Memory B cell (primary cell): ENCODE results near the gene MYO7A.

ENCODE experiments used
- ATAC-seq: fragments of 150-1000 bp; cut with Tn5 transposase; 2 replicates; pipeline ENCODE4 v1.10.0; 2021; ENCODE audit warnings: low read depth, mild to moderate bottlenecking, moderate library complexity
- DNase-seq, 2 donors: peaks; one replicate each; pipeline ENCODE4 v3.0.0; 2022; ENCODE audit warnings: low spot score in 2 of 2
- H3K27ac Mint-ChIP-seq: one replicate; pipeline ENCODE4 v1.8.0; 2022; ENCODE audit warnings: mild to moderate bottlenecking, moderate library complexity, mixed read lengths
- H3K27me3 Mint-ChIP-seq: one replicate; pipeline ENCODE4 v1.8.0; 2022; ENCODE audit warnings: mixed read lengths
- H3K36me3 Mint-ChIP-seq: one replicate; pipeline ENCODE4 v1.8.0; 2022; ENCODE audit warnings: mild to moderate bottlenecking, mixed read lengths
- H3K4me1 Mint-ChIP-seq: one replicate; pipeline ENCODE4 v1.8.0; 2022; ENCODE audit warnings: mixed read lengths
- H3K4me3 Mint-ChIP-seq: one replicate; pipeline ENCODE4 v1.8.0; 2022; ENCODE audit warnings: mild to moderate bottlenecking, moderate library complexity, mixed read lengths
- H3K9me3 Mint-ChIP-seq: one replicate; pipeline ENCODE4 v1.8.0; 2022; ENCODE audit warnings: mixed read lengths

Gene MYO7A

GRCh38 chr11:77136784-77137420 lies 8.9 kb downstream of the MYO7A start:
- peaks cover 4% of the 10 kb centered on the region for H3K9me3 Mint-ChIP-seq
- H3K4me3 Mint-ChIP-seq: no peak overlapping the region
- H3K36me3 Mint-ChIP-seq: no peaks in the 10 kb centered on the region
- H3K27ac Mint-ChIP-seq: no peak overlapping the region
- H3K27me3 Mint-ChIP-seq: peaks cover 13% of the 10 kb centered on the region
- H3K4me1 Mint-ChIP-seq: no peaks in the 10 kb centered on the region
- no peak for ATAC-seq
- no peak for DNase-seq

- H3K27ac Mint-ChIP-seq: no peak overlapping the region
- H3K4me3 Mint-ChIP-seq: no peak overlapping the region
- ATAC-seq (no peak), DNase-seq (no peak)
- no peaks in the 10 kb centered on the region for H3K36me3 Mint-ChIP-seq
- no peaks in the 10 kb centered on the region for H3K4me1 Mint-ChIP-seq
- H3K9me3 Mint-ChIP-seq: peaks cover 4% of the 10 kb centered on the region
- peaks cover 11% of the 10 kb centered on the region for H3K27me3 Mint-ChIP-seq
These were observed 9.4 kb downstream of the MYO7A start for GRCh38 chr11:77137421-77137820.

GRCh38 chr11:77138106-77138649 lies 10.1 kb downstream of the MYO7A start:
- peaks cover 4% of the 10 kb centered on the region for H3K9me3 Mint-ChIP-seq
- ATAC-seq: no peak
- no peak overlapping the region for H3K4me3 Mint-ChIP-seq
- H3K27me3 Mint-ChIP-seq: peaks cover 11% of the 10 kb centered on the region
- no peaks in the 10 kb centered on the region for H3K4me1 Mint-ChIP-seq
- no peaks in the 10 kb centered on the region for H3K36me3 Mint-ChIP-seq
- H3K27ac Mint-ChIP-seq: no peak overlapping the region
- no peak for DNase-seq

- no peak overlapping the region for H3K4me3 Mint-ChIP-seq
These were observed 11.2 kb downstream of the MYO7A start for GRCh38 chr11:77139201-77139600.

GRCh38 chr11:77140231-77140851 lies 12.3 kb downstream of the MYO7A start:
- no peaks in the 10 kb centered on the region for H3K36me3 Mint-ChIP-seq
- no peak overlapping the region for H3K27ac Mint-ChIP-seq
- H3K27me3 Mint-ChIP-seq: peaks cover 11% of the 10 kb centered on the region
- no peak overlapping the region for H3K4me3 Mint-ChIP-seq
- no peaks in the 10 kb centered on the region for H3K9me3 Mint-ChIP-seq
- no peaks in the 10 kb centered on the region for H3K4me1 Mint-ChIP-seq
- ATAC-seq: no peak
- DNase-seq: no peak

More at GRCh38 chr11:77139201-77139600, 11.2 kb downstream of the MYO7A start:
- no peaks in the 10 kb centered on the region for H3K4me1 Mint-ChIP-seq
- ATAC-seq: no peak
- H3K9me3 Mint-ChIP-seq: no peaks in the 10 kb centered on the region
- no peaks in the 10 kb centered on the region for H3K36me3 Mint-ChIP-seq
- no peak for DNase-seq
- H3K27me3 Mint-ChIP-seq: peaks cover 11% of the 10 kb centered on the region
- no peak overlapping the region for H3K27ac Mint-ChIP-seq

GRCh38 chr11:77141034-77141433 lies 13.0 kb downstream of the MYO7A start:
- ATAC-seq: no peak
- no peaks in the 10 kb centered on the region for H3K9me3 Mint-ChIP-seq
- no peak overlapping the region for H3K4me3 Mint-ChIP-seq
- H3K4me1 Mint-ChIP-seq: no peaks in the 10 kb centered on the region
- H3K36me3 Mint-ChIP-seq: no peaks in the 10 kb centered on the region
- peaks cover 13% of the 10 kb centered on the region for H3K27me3 Mint-ChIP-seq
- no peak for DNase-seq
- H3K27ac Mint-ChIP-seq: no peak overlapping the region

- Mint-ChIP-seq H3K4me1 (no peaks in the 10 kb centered on the region), H3K27ac (no peak overlapping the region), H3K27me3 (peaks cover 14% of the 10 kb centered on the region), H3K4me3 (no peak overlapping the region), H3K36me3 (no peaks in the 10 kb centered on the region), H3K9me3 (no peaks in the 10 kb centered on the region)
- ATAC-seq (no peak), DNase-seq (no peak)
These were observed 13.4 kb downstream of the MYO7A start for GRCh38 chr11:77141475-77141874.

- Mint-ChIP-seq H3K4me1 (no peaks in the 10 kb centered on the region), H3K27ac (no peak overlapping the region), H3K27me3 (peaks cover 10% of the 10 kb centered on the region), H3K36me3 (no peaks in the 10 kb centered on the region), H3K9me3 (no peaks in the 10 kb centered on the region), H3K4me3 (no peak overlapping the region)
- no peak for DNase-seq
- ATAC-seq: no peak
These were observed 14.3 kb downstream of the MYO7A start for GRCh38 chr11:77142091-77142975.

- peaks cover 5% of the 10 kb centered on the region for H3K4me1 Mint-ChIP-seq
- no peaks in the 10 kb centered on the region for H3K9me3 Mint-ChIP-seq
- H3K4me3 Mint-ChIP-seq: no peak overlapping the region
- no peak for DNase-seq
- H3K27ac Mint-ChIP-seq: no peak overlapping the region
- no peak for ATAC-seq
- H3K36me3 Mint-ChIP-seq: no peaks in the 10 kb centered on the region
- H3K27me3 Mint-ChIP-seq: peaks cover 13% of the 10 kb centered on the region
These were observed 15.5 kb downstream of the MYO7A start for GRCh38 chr11:77143405-77144020.

- no peaks in the 10 kb centered on the region for H3K9me3 Mint-ChIP-seq
- no peak overlapping the region for H3K27ac Mint-ChIP-seq
- H3K27me3 Mint-ChIP-seq: peaks cover 13% of the 10 kb centered on the region
- H3K4me1 Mint-ChIP-seq: peaks cover 5% of the 10 kb centered on the region
- no peaks in the 10 kb centered on the region for H3K36me3 Mint-ChIP-seq
- ATAC-seq (no peak), DNase-seq (no peak)
- H3K4me3 Mint-ChIP-seq: no peak overlapping the region
These were observed 16.3 kb downstream of the MYO7A start for GRCh38 chr11:77144196-77144856.

- no peak overlapping the region for H3K27ac Mint-ChIP-seq
- peaks cover 11% of the 10 kb centered on the region for H3K27me3 Mint-ChIP-seq
- H3K9me3 Mint-ChIP-seq: no peaks in the 10 kb centered on the region
- ATAC-seq (no peak), DNase-seq (no peak)
- peaks cover 5% of the 10 kb centered on the region for H3K4me1 Mint-ChIP-seq
- H3K36me3 Mint-ChIP-seq: no peaks in the 10 kb centered on the region
- no peak overlapping the region for H3K4me3 Mint-ChIP-seq
These were observed 16.9 kb downstream of the MYO7A start for GRCh38 chr11:77144857-77145428.

GRCh38 chr11:77146261-77147035 lies 18.4 kb downstream of the MYO7A start:
- no peaks in the 10 kb centered on the region for H3K9me3 Mint-ChIP-seq
- no peak for DNase-seq
- no peaks in the 10 kb centered on the region for H3K36me3 Mint-ChIP-seq
- peaks cover 5% of the 10 kb centered on the region for H3K4me1 Mint-ChIP-seq
- ATAC-seq: no peak
- peaks cover 11% of the 10 kb centered on the region for H3K27me3 Mint-ChIP-seq
- H3K27ac Mint-ChIP-seq: no peak overlapping the region
- no peak overlapping the region for H3K4me3 Mint-ChIP-seq

GRCh38 chr11:77147036-77147315 lies 18.9 kb downstream of the MYO7A start:
- H3K9me3 Mint-ChIP-seq: no peaks in the 10 kb centered on the region
- no peaks in the 10 kb centered on the region for H3K36me3 Mint-ChIP-seq
- H3K27me3 Mint-ChIP-seq: peaks cover 11% of the 10 kb centered on the region
- peaks cover 5% of the 10 kb centered on the region for H3K4me1 Mint-ChIP-seq
- no peak for ATAC-seq
- no peak overlapping the region for H3K4me3 Mint-ChIP-seq
- H3K27ac Mint-ChIP-seq: no peak overlapping the region
- DNase-seq: no peak
